Uterus (tissue), 4 donors: ENCODE results near the gene MUC12. TPM values are rescaled to one million over a fixed set of nuclear protein-coding genes. Genes with fewer than 3 reads are reported as not detected.

Source experiments
- DNase-seq, 2 donors: peaks; one replicate each; pipeline ENCODE4 v3.0.0-alpha.2; 2019 to 2020
- H3K27ac ChIP-seq, 2 donors: fragments of 200-600 bp; sonication (generic); 1 replicate in 1 of 2; 2 replicates in 1 of 2; pipeline ENCODE4 v1.5.1; 2016 to 2018
- H3K27me3 ChIP-seq, 2 donors: fragments of 200-600 bp; sonication (generic); one replicate each; pipeline ENCODE4 v1.5.1; 2018 to 2019; ENCODE audit warnings: control low read depth in 1 of 2
- H3K36me3 ChIP-seq, 2 donors: fragments of 200-600 bp; sonication (generic); one replicate each; pipeline ENCODE4 v1.5.1; 2019; ENCODE audit warnings: control low read depth in 1 of 2
- H3K4me1 ChIP-seq, 2 donors: fragments of 200-600 bp; sonication (generic); one replicate each; pipeline ENCODE4 v1.5.1; 2018 to 2019; ENCODE audit warnings: control low read depth in 1 of 2
- H3K4me3 ChIP-seq, 2 donors: fragments of 200-600 bp; sonication (generic); 1 replicate in 1 of 2; 2 replicates in 1 of 2; pipeline ENCODE4 v1.5.1; 2018 to 2019; ENCODE audit warnings: mild to moderate bottlenecking in 1 of 2
- H3K9me3 ChIP-seq, 2 donors: fragments of 200-600 bp; sonication (generic); one replicate each; pipeline ENCODE4 v1.5.1; 2019; ENCODE audit warnings: control low read depth in 1 of 2
- POLR2A ChIP-seq, 2 donors: fragments of 450-650 bp; IDR thresholded peaks; one replicate each; pipeline ENCODE4 v1.6.1; 2016; ENCODE audit warnings: antibody characterized with exemption in 2 of 2, mild to moderate bottlenecking in 1 of 2, moderate library complexity in 1 of 2
- intact Hi-C: fragments of 100-400 bp; cut with DNase I; formaldehyde crosslinking; loops from one replicate; pipeline ENCODE4 v1.15.1; 2023; ENCODE audit warnings: low total_unique reads
- total RNA-seq, 4 donors: library from RNA; depleted of rRNA in 3 of 4; stranded (reverse); fragments of >200 nt in 3 of 4; gene quantifications; one replicate each; pipeline versions ENCODE4 v1.1.0 to v1.2.4, GENCODE V29; 2014 to 2023
- TF ChIP-seq, protein P1 (sequence below), 4 experiments: fragments of 200-600 bp in 2 of 4; fragments of 450-650 bp in 2 of 4; sonication (generic) in 2 of 4; IDR thresholded peaks; one replicate each; pipeline ENCODE4 v1.5.1; 2016 to 2019; ENCODE audit warnings: antibody characterized with exemption in 4 of 4, mild to moderate bottlenecking in 2 of 4, moderate library complexity in 1 of 4
- donor health status: DM: yes; HTN: yes; CAD: no.

MUC12 gene
- total RNA-seq, 4 donors from 2014 or later = 0.03 to 14.9 (median 0.29) TPM; not detected in 1

DNA sequence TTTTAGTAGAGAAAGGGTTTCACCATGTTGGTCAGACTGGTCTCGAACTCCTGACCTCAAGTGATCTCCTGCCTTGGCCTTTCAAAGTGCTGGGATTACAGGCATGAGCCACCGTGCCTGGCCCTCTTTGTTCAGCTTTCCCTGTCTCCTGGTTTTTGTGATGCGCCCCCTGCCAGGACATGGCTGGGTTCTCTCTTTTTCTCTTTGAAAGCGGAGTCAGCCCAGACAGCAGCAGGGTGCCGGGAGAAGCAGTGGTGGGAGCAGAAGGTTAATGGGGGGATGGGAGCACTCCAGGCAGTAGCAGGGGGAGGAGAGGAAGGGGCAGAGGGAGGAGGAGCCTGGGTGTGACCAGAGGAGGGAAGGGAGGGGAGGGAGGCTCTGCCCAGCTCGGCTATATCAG is 18.2 kb upstream of the MUC12 start:
- H3K36me3 ChIP-seq = no peaks in the 10 kb centered on the region
- no peaks in the 10 kb centered on the region for H3K9me3 ChIP-seq
- DNase-seq = no peak
- H3K27ac ChIP-seq = no peak overlapping the region
- intact Hi-C loops = no loop called here
- H3K4me1 ChIP-seq = no peaks in the 10 kb centered on the region
- H3K27me3 ChIP-seq = no peaks in the 10 kb centered on the region
- H3K4me3 ChIP-seq = no peak overlapping the region
- TF ChIP-seq POLR2A (IDR thresholded peaks at IDR 0.05) = no peak
- TF ChIP-seq, protein P1, sequence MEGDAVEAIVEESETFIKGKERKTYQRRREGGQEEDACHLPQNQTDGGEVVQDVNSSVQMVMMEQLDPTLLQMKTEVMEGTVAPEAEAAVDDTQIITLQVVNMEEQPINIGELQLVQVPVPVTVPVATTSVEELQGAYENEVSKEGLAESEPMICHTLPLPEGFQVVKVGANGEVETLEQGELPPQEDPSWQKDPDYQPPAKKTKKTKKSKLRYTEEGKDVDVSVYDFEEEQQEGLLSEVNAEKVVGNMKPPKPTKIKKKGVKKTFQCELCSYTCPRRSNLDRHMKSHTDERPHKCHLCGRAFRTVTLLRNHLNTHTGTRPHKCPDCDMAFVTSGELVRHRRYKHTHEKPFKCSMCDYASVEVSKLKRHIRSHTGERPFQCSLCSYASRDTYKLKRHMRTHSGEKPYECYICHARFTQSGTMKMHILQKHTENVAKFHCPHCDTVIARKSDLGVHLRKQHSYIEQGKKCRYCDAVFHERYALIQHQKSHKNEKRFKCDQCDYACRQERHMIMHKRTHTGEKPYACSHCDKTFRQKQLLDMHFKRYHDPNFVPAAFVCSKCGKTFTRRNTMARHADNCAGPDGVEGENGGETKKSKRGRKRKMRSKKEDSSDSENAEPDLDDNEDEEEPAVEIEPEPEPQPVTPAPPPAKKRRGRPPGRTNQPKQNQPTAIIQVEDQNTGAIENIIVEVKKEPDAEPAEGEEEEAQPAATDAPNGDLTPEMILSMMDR (IDR thresholded peaks at IDR 0.05) = no peak

DNA sequence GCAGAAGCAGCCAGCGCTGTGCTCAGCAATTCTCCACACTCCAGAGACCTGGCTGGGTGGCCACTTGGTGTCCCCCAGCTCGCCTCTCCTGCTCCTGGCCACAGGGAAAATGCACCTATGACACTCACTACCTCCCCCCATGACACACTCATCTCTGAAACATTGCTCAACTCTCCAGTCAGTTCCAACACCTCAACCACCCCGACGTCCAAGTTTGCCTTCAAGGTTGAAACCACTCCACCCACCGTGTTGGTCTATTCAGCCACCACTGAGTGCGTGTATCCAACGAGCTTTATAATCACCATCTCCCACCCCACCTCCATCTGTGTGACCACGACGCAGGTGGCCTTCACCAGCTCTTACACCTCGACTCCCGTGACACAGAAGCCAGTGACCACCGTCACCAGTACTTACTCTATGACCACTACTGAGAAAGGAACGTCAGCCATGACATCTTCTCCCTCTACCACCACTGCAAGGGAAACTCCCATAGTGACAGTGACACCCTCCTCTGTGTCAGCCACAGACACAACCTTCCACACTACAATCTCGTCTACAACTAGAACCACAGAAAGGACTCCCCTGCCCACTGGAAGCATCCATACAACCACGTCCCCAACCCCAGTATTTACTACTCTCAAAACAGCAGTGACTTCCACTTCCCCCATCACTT is 17.3 kb upstream of the MUC12 start:
- DNase-seq = no peak
- H3K36me3 ChIP-seq = no peaks in the 10 kb centered on the region
- intact Hi-C loops = no loop called here
- H3K27ac ChIP-seq = no peak overlapping the region
- H3K9me3 ChIP-seq = no peaks in the 10 kb centered on the region
- no peaks in the 10 kb centered on the region for H3K27me3 ChIP-seq
- TF ChIP-seq, protein P1 (IDR thresholded peaks at IDR 0.05) = no peak
- TF ChIP-seq POLR2A (IDR thresholded peaks at IDR 0.05) = no peak
- no peak overlapping the region for H3K4me3 ChIP-seq
- no peaks in the 10 kb centered on the region for H3K4me1 ChIP-seq

DNA sequence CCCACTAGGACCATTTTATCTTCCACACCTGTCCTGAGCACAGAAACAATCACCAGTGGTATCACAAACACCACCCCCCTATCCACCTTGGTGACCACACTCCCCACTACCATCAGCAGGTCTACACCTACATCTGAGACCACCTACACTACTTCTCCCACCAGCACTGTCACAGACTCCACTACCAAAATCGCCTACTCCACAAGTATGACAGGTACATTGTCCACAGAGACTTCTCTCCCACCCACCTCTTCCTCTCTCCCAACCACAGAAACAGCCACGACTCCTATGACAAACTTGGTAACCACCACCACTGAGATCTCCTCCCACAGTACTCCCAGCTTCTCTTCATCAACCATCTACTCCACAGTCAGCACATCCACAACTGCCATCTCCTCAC is 16.7 kb upstream of the MUC12 start:
- Histone ChIP-seq H3K27me3 (no peaks in the 10 kb centered on the region), H3K9me3 (no peaks in the 10 kb centered on the region), H3K36me3 (no peaks in the 10 kb centered on the region), H3K4me3 (no peak overlapping the region), H3K4me1 (no peaks in the 10 kb centered on the region), H3K27ac (no peak overlapping the region)
- intact Hi-C loops = no loop called here
- DNase-seq = no peak
- TF ChIP-seq POLR2A (IDR thresholded peaks at IDR 0.05) = no peak
- TF ChIP-seq, protein P1 (IDR thresholded peaks at IDR 0.05) = no peak

DNA sequence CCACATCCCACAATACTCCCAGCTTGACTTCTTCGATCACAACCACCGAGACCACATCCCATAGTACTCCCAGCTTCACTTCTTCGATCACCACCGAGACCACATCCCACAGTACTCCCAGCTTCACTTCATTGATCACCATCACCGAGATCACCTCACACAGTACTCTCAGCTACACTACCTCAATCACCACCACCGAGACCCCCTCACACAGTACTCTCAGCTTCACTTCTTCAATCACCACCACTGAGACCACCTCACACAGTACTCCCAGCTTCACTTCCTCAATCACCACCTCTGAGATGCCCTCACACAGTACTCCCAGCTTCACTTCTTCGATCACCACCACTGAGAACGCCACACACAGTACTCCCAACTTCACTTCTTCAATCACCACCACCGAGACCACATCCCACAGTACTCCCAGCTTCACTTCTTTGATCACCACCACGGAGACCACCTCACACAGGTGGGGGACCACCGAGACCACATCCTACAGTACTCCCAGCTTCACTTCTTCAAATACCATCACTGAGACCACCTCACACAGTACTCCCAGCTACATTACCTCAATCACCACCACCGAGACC is 11.4 kb upstream of the MUC12 start:
- Histone ChIP-seq H3K4me1 (no peaks in the 10 kb centered on the region), H3K27ac (no peak overlapping the region), H3K9me3 (no peaks in the 10 kb centered on the region), H3K27me3 (no peaks in the 10 kb centered on the region), H3K4me3 (no peak overlapping the region), H3K36me3 (no peaks in the 10 kb centered on the region)
- no peak for TF ChIP-seq POLR2A (IDR thresholded peaks at IDR 0.05)
- DNase-seq = no peak
- intact Hi-C loops = no loop called here

DNA sequence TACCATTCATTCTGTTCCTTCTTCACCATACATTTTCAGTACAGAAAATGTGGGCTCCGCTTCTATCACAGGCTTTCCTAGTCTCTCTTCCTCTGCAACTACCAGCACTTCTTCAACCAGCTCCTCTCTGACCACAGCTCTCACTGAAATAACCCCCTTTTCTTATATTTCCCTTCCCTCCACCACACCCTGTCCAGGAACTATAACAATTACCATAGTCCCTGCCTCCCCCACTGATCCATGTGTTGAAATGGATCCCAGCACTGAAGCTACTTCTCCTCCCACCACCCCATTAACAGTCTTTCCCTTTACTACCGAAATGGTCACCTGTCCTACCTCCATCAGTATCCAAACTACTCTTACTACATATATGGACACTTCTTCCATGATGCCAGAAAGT is 9.5 kb upstream of the MUC12 start:
- no peak for DNase-seq
- H3K4me3 ChIP-seq = no peak overlapping the region
- TF ChIP-seq, protein P1 (IDR thresholded peaks at IDR 0.05) = no peak
- TF ChIP-seq POLR2A (IDR thresholded peaks at IDR 0.05) = no peak
- H3K27ac ChIP-seq = no peak overlapping the region
- no peaks in the 10 kb centered on the region for H3K9me3 ChIP-seq
- H3K27me3 ChIP-seq = peaks cover 0 to 8% of the 10 kb centered on the region in 2 donors
- H3K36me3 ChIP-seq = no peaks in the 10 kb centered on the region
- intact Hi-C loops = no loop called here
- H3K4me1 ChIP-seq = no peaks in the 10 kb centered on the region
